Effector memory CD8-positive, alpha-beta T cell (primary cell): ENCODE data around the gene ATP6AP2.
"Not testable (repeated sequence)": the region's sequence is repeated elsewhere in the genome, so short reads cannot be mapped to it uniquely, and the experiment has no call there.

ENCODE experiments used
- ATAC-seq: fragments of 150-1000 bp; cut with Tn5 transposase; replicated peaks from 2 replicates; pipeline ENCODE4 v1.10.0; 2021; ENCODE audit warnings: mild to moderate bottlenecking, moderate library complexity
- DNase-seq, 3 experiments: peaks; one replicate each; pipeline ENCODE4 v3.0.0; 2021
- H3K27ac Mint-ChIP-seq, 2 donors: one replicate each; pipeline ENCODE4 v1.8.0; 2022; ENCODE audit warnings: mild to moderate bottlenecking in 2 of 2, mixed read lengths in 2 of 2, moderate library complexity in 2 of 2
- H3K27me3 Mint-ChIP-seq, 2 donors: one replicate each; pipeline ENCODE4 v1.8.0; 2022; ENCODE audit warnings: mixed read lengths in 2 of 2
- H3K36me3 Mint-ChIP-seq: one replicate; pipeline ENCODE4 v1.8.0; 2022; ENCODE audit warnings: mild to moderate bottlenecking, moderate library complexity, mixed read lengths; ENCODE audit not compliant: insufficient read depth
- H3K4me1 Mint-ChIP-seq, 2 donors: one replicate each; pipeline ENCODE4 v1.8.0; 2022; ENCODE audit warnings: low read depth in 2 of 2, mixed read lengths in 2 of 2
- H3K4me3 Mint-ChIP-seq, 2 donors: one replicate each; pipeline ENCODE4 v1.8.0; 2022; ENCODE audit warnings: mild to moderate bottlenecking in 2 of 2, mixed read lengths in 2 of 2, moderate library complexity in 2 of 2
- H3K9me3 Mint-ChIP-seq, 2 donors: one replicate each; pipeline ENCODE4 v1.8.0; 2022; ENCODE audit warnings: mixed read lengths in 2 of 2

Gene ATP6AP2

GRCh38 chrX:40582178-40582577 is 1.4 kb downstream of the ATP6AP2 start:
- H3K4me3 Mint-ChIP-seq = peak overlapping the region; percentile 96 to 97
- not testable (repeated sequence) for H3K9me3 Mint-ChIP-seq, H3K27me3 Mint-ChIP-seq, H3K27ac Mint-ChIP-seq, H3K36me3 Mint-ChIP-seq, DNase-seq, ATAC-seq
- H3K4me1 Mint-ChIP-seq = peaks cover 23 to 37% of the 10 kb centered on the region in 2 donors

- Mint-ChIP-seq H3K27me3 (no peaks in the 10 kb centered on the region), H3K27ac (peak overlapping the region in 1 of 2 donors; percentile 8), H3K4me1 (peaks cover 23 to 37% of the 10 kb centered on the region in 2 donors), H3K4me3 (peak overlapping the region in 1 of 2 donors; percentile 58), H3K36me3 (peaks cover 3% of the 10 kb centered on the region), H3K9me3 (no peaks in the 10 kb centered on the region)
- no peak for DNase-seq
- no peak for ATAC-seq
These were observed 2.0 kb downstream of the ATP6AP2 start for GRCh38 chrX:40582811-40583210.

- not testable (repeated sequence) for H3K9me3 Mint-ChIP-seq, DNase-seq, ATAC-seq, H3K27me3 Mint-ChIP-seq, H3K27ac Mint-ChIP-seq, H3K4me3 Mint-ChIP-seq
- H3K36me3 Mint-ChIP-seq = peaks cover 32% of the 10 kb centered on the region
- peaks cover 17 to 35% of the 10 kb centered on the region in 2 donors for H3K4me1 Mint-ChIP-seq
These were observed 6.9 kb downstream of the ATP6AP2 start for GRCh38 chrX:40587623-40588022.

- ATAC-seq = peak; percentile 47
- Mint-ChIP-seq H3K36me3 (peaks cover 52% of the 10 kb centered on the region), H3K4me1 (peaks cover 8 to 22% of the 10 kb centered on the region in 2 donors), H3K27ac (peak overlapping the region; percentile 13 to 77)
- not testable (repeated sequence) for H3K27me3 Mint-ChIP-seq, H3K4me3 Mint-ChIP-seq, H3K9me3 Mint-ChIP-seq, DNase-seq
These were observed 9.0 kb downstream of the ATP6AP2 start for GRCh38 chrX:40589616-40590321.

GRCh38 chrX:40603446-40603845 is 22.7 kb downstream of the ATP6AP2 start:
- Mint-ChIP-seq H3K4me3 (no peak overlapping the region), H3K4me1 (no peaks in the 10 kb centered on the region), H3K27me3 (no peaks in the 10 kb centered on the region), H3K27ac (peak overlapping the region in 1 of 2 donors; percentile 89), H3K36me3 (peaks cover 40% of the 10 kb centered on the region), H3K9me3 (no peaks in the 10 kb centered on the region)
- no peak for ATAC-seq
- DNase-seq = no peak

GRCh38 chrX:40607381-40607780 is 26.6 kb downstream of the ATP6AP2 start:
- peaks cover 17% of the 10 kb centered on the region for H3K36me3 Mint-ChIP-seq

GRCh38 chrX:40612511-40612910 is 31.7 kb downstream of the ATP6AP2 start:
- Mint-ChIP-seq H3K4me3 (no peak overlapping the region), H3K4me1 (no peaks in the 10 kb centered on the region), H3K27me3 (no peaks in the 10 kb centered on the region), H3K27ac (no peak overlapping the region), H3K36me3 (no peaks in the 10 kb centered on the region), H3K9me3 (no peaks in the 10 kb centered on the region)
- DNase-seq (no peak), ATAC-seq (no peak)

More at GRCh38 chrX:40607381-40607780, 26.6 kb downstream of the ATP6AP2 start:
- H3K4me1 Mint-ChIP-seq = no peaks in the 10 kb centered on the region
- DNase-seq (no peak), ATAC-seq (no peak)
- no peaks in the 10 kb centered on the region for H3K9me3 Mint-ChIP-seq
- no peak overlapping the region for H3K4me3 Mint-ChIP-seq
- no peaks in the 10 kb centered on the region for H3K27me3 Mint-ChIP-seq
- no peak overlapping the region for H3K27ac Mint-ChIP-seq

GRCh38 chrX:40615976-40616375 is 35.2 kb downstream of the ATP6AP2 start:
- Mint-ChIP-seq H3K36me3 (no peaks in the 10 kb centered on the region), H3K9me3 (no peaks in the 10 kb centered on the region), H3K4me1 (no peaks in the 10 kb centered on the region), H3K27me3 (no peaks in the 10 kb centered on the region), H3K27ac (no peak overlapping the region), H3K4me3 (no peak overlapping the region)
- DNase-seq (no peak), ATAC-seq (no peak)

- H3K4me3 Mint-ChIP-seq = no peak overlapping the region
- no peaks in the 10 kb centered on the region for H3K4me1 Mint-ChIP-seq
- H3K27ac Mint-ChIP-seq = no peak overlapping the region
- no peaks in the 10 kb centered on the region for H3K27me3 Mint-ChIP-seq
- no peak for DNase-seq
- H3K36me3 Mint-ChIP-seq = no peaks in the 10 kb centered on the region
- no peaks in the 10 kb centered on the region for H3K9me3 Mint-ChIP-seq
- no peak for ATAC-seq
These were observed 36.8 kb downstream of the ATP6AP2 start for GRCh38 chrX:40617566-40617965.

- no peaks in the 10 kb centered on the region for H3K27me3 Mint-ChIP-seq
- DNase-seq (no peak), ATAC-seq (no peak)
- H3K27ac Mint-ChIP-seq = no peak overlapping the region
- no peaks in the 10 kb centered on the region for H3K4me1 Mint-ChIP-seq
- H3K36me3 Mint-ChIP-seq = peaks cover 9% of the 10 kb centered on the region
- H3K4me3 Mint-ChIP-seq = no peak overlapping the region
- no peaks in the 10 kb centered on the region for H3K9me3 Mint-ChIP-seq
These were observed 41.8 kb downstream of the ATP6AP2 start for GRCh38 chrX:40622479-40623138.

GRCh38 chrX:40623139-40623536 is 42.4 kb downstream of the ATP6AP2 start, which contains the start of gene MPC1L:
Gene MPC1L, plus strand, starts transcription at chrX:40623428. Its CDS starts 138 bp downstream, at chrX:40623566.
- Mint-ChIP-seq H3K4me3 (no peak within 1 kb of the TSS), H3K36me3 (peaks cover 14% of the 10 kb centered on the region), H3K27me3 (no peaks in the 10 kb centered on the region), H3K4me1 (no peaks in the 10 kb centered on the region), H3K27ac (no peak within 1 kb of the TSS), H3K9me3 (no peaks in the 10 kb centered on the region)
- DNase-seq (no peak), ATAC-seq (no peak)

GRCh38 chrX:40623665-40624064 is 42.9 kb downstream of the ATP6AP2 start:
- Mint-ChIP-seq H3K4me1 (no peaks in the 10 kb centered on the region), H3K4me3 (no peak overlapping the region), H3K9me3 (no peaks in the 10 kb centered on the region), H3K27ac (no peak overlapping the region), H3K27me3 (no peaks in the 10 kb centered on the region), H3K36me3 (peaks cover 17% of the 10 kb centered on the region)
- DNase-seq (no peak), ATAC-seq (no peak)

GRCh38 chrX:40625294-40625693 is 44.5 kb downstream of the ATP6AP2 start:
- peaks cover 24% of the 10 kb centered on the region for H3K36me3 Mint-ChIP-seq
- no peak for ATAC-seq
- no peaks in the 10 kb centered on the region for H3K27me3 Mint-ChIP-seq
- H3K4me1 Mint-ChIP-seq = no peaks in the 10 kb centered on the region
- no peak for DNase-seq
- no peaks in the 10 kb centered on the region for H3K9me3 Mint-ChIP-seq
- no peak overlapping the region for H3K4me3 Mint-ChIP-seq
- H3K27ac Mint-ChIP-seq = no peak overlapping the region

- H3K4me1 Mint-ChIP-seq = peaks cover 4% of the 10 kb centered on the region in 2 donors
- no peaks in the 10 kb centered on the region for H3K9me3 Mint-ChIP-seq
- H3K27me3 Mint-ChIP-seq = no peaks in the 10 kb centered on the region
- DNase-seq (no peak), ATAC-seq (no peak)
- H3K27ac Mint-ChIP-seq = no peak overlapping the region
- no peak overlapping the region for H3K4me3 Mint-ChIP-seq
- peaks cover 37% of the 10 kb centered on the region for H3K36me3 Mint-ChIP-seq
These were observed 47.7 kb downstream of the ATP6AP2 start for GRCh38 chrX:40628506-40628905.
